Astrocyte (in vitro differentiated cells and primary cell): ENCODE results near the gene TRHDE. TPM values are rescaled to one million over a fixed set of nuclear protein-coding genes. Genes with fewer than 3 reads are reported as not detected.

Source experiments
- DNase-seq: peaks from one replicate; pipeline ENCODE4 v3.0.0-alpha.2; 2010; ENCODE audit warnings: low read depth
- FAIRE-seq: peaks from 2 replicates; lab custom pipeline; 2011; peaks lifted over from hg19 to GRCh38; lab: Jason Lieb, UNC
- H2AFZ ChIP-seq: 2 replicates; pipeline ENCODE4 v1.6.0; 2012; ENCODE audit warnings: low read depth, low read length, inconsistent platforms
- H3K27ac ChIP-seq: 2 replicates; pipeline ENCODE4 v1.5.1; 2011; ENCODE audit warnings: low read depth, low read length, inconsistent platforms
- H3K27me3 ChIP-seq: 2 replicates; pipeline ENCODE4 v1.6.0; 2011; ENCODE audit warnings: low read length, inconsistent platforms; ENCODE audit not compliant: insufficient read depth
- H3K36me3 ChIP-seq: 2 replicates; pipeline ENCODE4 v1.5.1; 2011; ENCODE audit warnings: low read length, inconsistent platforms; ENCODE audit not compliant: insufficient read depth
- H3K4me1 ChIP-seq: 2 replicates; pipeline ENCODE4 v1.5.1; 2011; ENCODE audit warnings: low read length, inconsistent platforms; ENCODE audit not compliant: insufficient read depth
- H3K4me2 ChIP-seq: 2 replicates; pipeline ENCODE4 v1.6.0; 2012; ENCODE audit warnings: low read length, inconsistent platforms
- H3K4me3 ChIP-seq: 2 replicates; pipeline ENCODE4 v1.5.1; 2011; ENCODE audit warnings: low read depth, mild to moderate bottlenecking, low read length, inconsistent platforms; ENCODE audit not compliant: insufficient read depth
- H3K79me2 ChIP-seq: 2 replicates; pipeline ENCODE4 v1.6.0; 2012; ENCODE audit warnings: mild to moderate bottlenecking, low read length, inconsistent platforms; ENCODE audit not compliant: insufficient read depth
- H3K9ac ChIP-seq: 2 replicates; pipeline ENCODE4 v1.6.0; 2012; ENCODE audit warnings: mild to moderate bottlenecking, low read length, inconsistent platforms
- H3K9me3 ChIP-seq: 2 replicates; pipeline ENCODE4 v1.5.1; 2012; ENCODE audit warnings: low read depth, mild to moderate bottlenecking, low read length, inconsistent platforms; ENCODE audit not compliant: insufficient read depth
- H4K20me1 ChIP-seq: 2 replicates; pipeline ENCODE4 v1.6.0; 2012; ENCODE audit warnings: low read length, inconsistent platforms; ENCODE audit not compliant: insufficient read depth
- H3K27ac Mint-ChIP-seq: one replicate; pipeline ENCODE4 v1.8.0; 2021; ENCODE audit warnings: mild to moderate bottlenecking, mixed read lengths; ENCODE audit not compliant: unreplicated experiment
- H3K27me3 Mint-ChIP-seq: one replicate; pipeline ENCODE4 v1.8.0; 2021; ENCODE audit warnings: low read depth, mixed read lengths; ENCODE audit not compliant: unreplicated experiment
- H3K36me3 Mint-ChIP-seq: one replicate; pipeline ENCODE4 v1.8.0; 2021; ENCODE audit warnings: low read depth, mixed read lengths; ENCODE audit not compliant: unreplicated experiment
- H3K4me1 Mint-ChIP-seq: one replicate; pipeline ENCODE4 v1.8.0; 2021; ENCODE audit warnings: low read depth, mixed read lengths; ENCODE audit not compliant: unreplicated experiment
- H3K4me3 Mint-ChIP-seq: one replicate; pipeline ENCODE4 v1.8.0; 2021; ENCODE audit warnings: mild to moderate bottlenecking, moderate library complexity, mixed read lengths; ENCODE audit not compliant: unreplicated experiment
- H3K9me3 Mint-ChIP-seq: one replicate; pipeline ENCODE4 v1.8.0; 2021; ENCODE audit warnings: mild to moderate bottlenecking, mixed read lengths; ENCODE audit not compliant: unreplicated experiment
- EZH2 ChIP-seq: IDR thresholded peaks from 2 replicates; pipeline ENCODE4 v1.6.1; 2012; ENCODE audit warnings: mild to moderate bottlenecking, low read length, inconsistent platforms; ENCODE audit not compliant: insufficient read depth
- total RNA-seq: library from RNA; stranded (reverse); gene quantifications from 2 replicates; pipeline ENCODE4 v1.2.1, GENCODE V29; 2021
- TF ChIP-seq, protein P1 (sequence below): IDR thresholded peaks from 2 replicates; pipeline ENCODE4 v1.5.1; 2011; ENCODE audit warnings: low read depth, mild to moderate bottlenecking, inconsistent platforms, low read length, moderate library complexity; ENCODE audit not compliant: insufficient read depth

TRHDE gene
- total RNA-seq, 1 donor from 2014 or later = 1.4 TPM

DNA sequence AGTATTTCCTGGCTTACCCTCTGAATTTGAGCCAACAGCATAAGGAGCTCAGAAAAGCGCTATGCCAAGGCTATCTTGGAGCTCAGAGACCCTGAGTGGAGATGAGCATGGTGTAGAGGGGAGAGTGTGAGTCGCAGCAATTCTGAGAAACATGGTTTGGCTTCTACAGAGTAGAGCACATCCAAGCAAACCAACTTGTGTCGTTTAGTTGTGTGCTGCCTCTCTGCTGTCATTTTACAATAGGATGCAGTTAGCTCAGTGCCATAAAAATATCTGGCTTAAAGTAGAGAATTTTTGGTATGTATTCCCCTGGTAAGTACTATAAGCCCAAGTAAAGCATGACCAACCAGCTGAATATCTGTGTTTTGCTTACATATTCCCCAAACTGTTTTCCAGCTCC, 249.2 kb downstream of the TRHDE start:
- no peak overlapping the region for H3K27ac Mint-ChIP-seq
- Histone ChIP-seq H3K4me2 (no peak overlapping the region), H3K9me3 (no peaks in the 10 kb centered on the region), H3K27me3 (no peaks in the 10 kb centered on the region), H3K4me1 (no peaks in the 10 kb centered on the region), H3K79me2 (no peaks in the 10 kb centered on the region), H3K4me3 (no peak overlapping the region), H3K36me3 (peaks cover 2% of the 10 kb centered on the region), H3K27ac (no peak overlapping the region), H4K20me1 (no peaks in the 10 kb centered on the region), H2AFZ (no peak overlapping the region), H3K9ac (no peak overlapping the region)
- no peaks in the 10 kb centered on the region for H3K9me3 Mint-ChIP-seq
- DNase-seq (no peak), FAIRE-seq (no peak)
- no peaks in the 10 kb centered on the region for H3K36me3 Mint-ChIP-seq
- TF ChIP-seq EZH2 = no peak
- TF ChIP-seq, protein P1, sequence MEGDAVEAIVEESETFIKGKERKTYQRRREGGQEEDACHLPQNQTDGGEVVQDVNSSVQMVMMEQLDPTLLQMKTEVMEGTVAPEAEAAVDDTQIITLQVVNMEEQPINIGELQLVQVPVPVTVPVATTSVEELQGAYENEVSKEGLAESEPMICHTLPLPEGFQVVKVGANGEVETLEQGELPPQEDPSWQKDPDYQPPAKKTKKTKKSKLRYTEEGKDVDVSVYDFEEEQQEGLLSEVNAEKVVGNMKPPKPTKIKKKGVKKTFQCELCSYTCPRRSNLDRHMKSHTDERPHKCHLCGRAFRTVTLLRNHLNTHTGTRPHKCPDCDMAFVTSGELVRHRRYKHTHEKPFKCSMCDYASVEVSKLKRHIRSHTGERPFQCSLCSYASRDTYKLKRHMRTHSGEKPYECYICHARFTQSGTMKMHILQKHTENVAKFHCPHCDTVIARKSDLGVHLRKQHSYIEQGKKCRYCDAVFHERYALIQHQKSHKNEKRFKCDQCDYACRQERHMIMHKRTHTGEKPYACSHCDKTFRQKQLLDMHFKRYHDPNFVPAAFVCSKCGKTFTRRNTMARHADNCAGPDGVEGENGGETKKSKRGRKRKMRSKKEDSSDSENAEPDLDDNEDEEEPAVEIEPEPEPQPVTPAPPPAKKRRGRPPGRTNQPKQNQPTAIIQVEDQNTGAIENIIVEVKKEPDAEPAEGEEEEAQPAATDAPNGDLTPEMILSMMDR = no peak
- no peaks in the 10 kb centered on the region for H3K4me1 Mint-ChIP-seq
- no peak overlapping the region for H3K4me3 Mint-ChIP-seq
- H3K27me3 Mint-ChIP-seq = no peaks in the 10 kb centered on the region

DNA sequence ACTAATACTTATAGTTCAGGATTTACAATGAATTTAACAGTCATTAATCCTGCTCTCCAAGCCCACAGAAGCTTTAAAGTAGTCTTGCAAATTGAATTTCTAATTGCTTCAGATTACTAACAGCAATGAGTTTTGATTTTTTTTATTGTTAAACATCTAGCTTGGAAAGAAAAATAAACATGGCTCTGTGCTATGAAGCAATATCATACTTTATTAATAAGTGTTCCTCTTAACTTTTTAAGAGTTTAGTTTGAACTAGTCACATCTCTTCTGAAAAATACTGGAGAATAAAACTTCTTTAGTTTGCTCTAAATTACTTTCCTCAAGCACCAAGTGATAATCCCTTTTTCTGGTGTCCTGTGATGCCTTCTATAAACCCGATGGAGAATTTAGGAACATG, 250.2 kb downstream of the TRHDE start:
- H3K9ac ChIP-seq = no peak overlapping the region
- Mint-ChIP-seq H3K9me3 (no peaks in the 10 kb centered on the region), H3K36me3 (no peaks in the 10 kb centered on the region), H3K27ac (no peak overlapping the region), H3K4me1 (no peaks in the 10 kb centered on the region), H3K4me3 (no peak overlapping the region), H3K27me3 (no peaks in the 10 kb centered on the region)
- no peaks in the 10 kb centered on the region for H3K9me3 ChIP-seq
- no peaks in the 10 kb centered on the region for H3K79me2 ChIP-seq
- DNase-seq (no peak), FAIRE-seq (no peak)
- TF ChIP-seq, protein P1 = no peak
- no peak for TF ChIP-seq EZH2
- H3K4me2 ChIP-seq = no peak overlapping the region
- H3K36me3 ChIP-seq = peaks cover 2% of the 10 kb centered on the region
- H3K27me3 ChIP-seq = no peaks in the 10 kb centered on the region
- no peak overlapping the region for H3K4me3 ChIP-seq
- no peaks in the 10 kb centered on the region for H4K20me1 ChIP-seq
- no peaks in the 10 kb centered on the region for H3K4me1 ChIP-seq
- H3K27ac ChIP-seq = no peak overlapping the region
- H2AFZ ChIP-seq = no peak overlapping the region

DNA sequence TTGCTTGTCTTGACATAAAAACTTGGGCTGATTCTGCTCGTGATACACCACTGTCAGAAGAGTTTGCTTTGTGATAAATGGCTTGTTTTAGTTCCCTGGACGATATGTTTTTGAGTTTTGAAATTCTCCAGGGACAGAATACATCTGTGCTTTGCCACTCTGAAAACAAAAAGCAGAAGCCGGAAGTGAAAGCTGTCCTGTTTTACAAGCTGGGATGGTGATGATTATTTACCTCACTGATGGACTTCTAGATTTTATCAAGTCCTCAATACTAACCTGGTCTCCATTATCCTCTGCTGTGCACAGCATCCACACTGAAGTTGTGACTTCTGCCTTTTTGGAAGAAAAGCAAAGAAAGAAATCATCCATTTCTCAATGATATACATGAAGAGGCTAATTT, 251.6 kb downstream of the TRHDE start:
- no peak overlapping the region for H3K4me3 Mint-ChIP-seq
- H3K36me3 ChIP-seq = peaks cover 2% of the 10 kb centered on the region
- no peaks in the 10 kb centered on the region for H3K36me3 Mint-ChIP-seq
- H4K20me1 ChIP-seq = no peaks in the 10 kb centered on the region
- H3K4me2 ChIP-seq = no peak overlapping the region
- no peaks in the 10 kb centered on the region for H3K4me1 ChIP-seq
- H3K27ac Mint-ChIP-seq = no peak overlapping the region
- DNase-seq (no peak), FAIRE-seq (no peak)
- no peak overlapping the region for H3K4me3 ChIP-seq
- TF ChIP-seq, protein P1 = no peak
- no peak for TF ChIP-seq EZH2
- H3K4me1 Mint-ChIP-seq = no peaks in the 10 kb centered on the region
- no peaks in the 10 kb centered on the region for H3K9me3 Mint-ChIP-seq
- no peak overlapping the region for H3K9ac ChIP-seq
- H3K27ac ChIP-seq = no peak overlapping the region
- H3K27me3 ChIP-seq = no peaks in the 10 kb centered on the region
- no peaks in the 10 kb centered on the region for H3K9me3 ChIP-seq
- H3K79me2 ChIP-seq = no peaks in the 10 kb centered on the region
- no peaks in the 10 kb centered on the region for H3K27me3 Mint-ChIP-seq
- H2AFZ ChIP-seq = no peak overlapping the region
